ENCODE measurements around the gene SLC27A2.

The SLC27A2 gene

DNA sequence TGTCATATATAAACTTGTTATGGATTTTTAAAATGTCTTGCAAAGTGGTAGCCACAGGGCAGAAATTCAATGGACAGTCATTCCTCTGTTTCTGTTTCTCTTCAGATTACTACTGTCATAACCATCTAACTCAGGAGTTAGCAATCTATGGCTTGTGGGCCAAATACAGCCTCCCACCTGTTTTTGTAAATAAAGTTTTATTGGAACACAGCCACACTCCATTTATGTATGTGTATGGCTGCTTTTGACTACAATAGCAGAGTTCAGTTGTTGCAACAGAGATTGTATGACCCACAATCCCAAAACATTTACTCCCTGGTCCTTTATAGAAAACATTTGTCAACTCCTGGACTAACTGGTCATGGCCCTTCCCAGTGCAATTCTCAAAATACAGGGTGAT, 20.0 kb downstream of the SLC27A2 start:
- TF ChIP-seq, protein P1, sequence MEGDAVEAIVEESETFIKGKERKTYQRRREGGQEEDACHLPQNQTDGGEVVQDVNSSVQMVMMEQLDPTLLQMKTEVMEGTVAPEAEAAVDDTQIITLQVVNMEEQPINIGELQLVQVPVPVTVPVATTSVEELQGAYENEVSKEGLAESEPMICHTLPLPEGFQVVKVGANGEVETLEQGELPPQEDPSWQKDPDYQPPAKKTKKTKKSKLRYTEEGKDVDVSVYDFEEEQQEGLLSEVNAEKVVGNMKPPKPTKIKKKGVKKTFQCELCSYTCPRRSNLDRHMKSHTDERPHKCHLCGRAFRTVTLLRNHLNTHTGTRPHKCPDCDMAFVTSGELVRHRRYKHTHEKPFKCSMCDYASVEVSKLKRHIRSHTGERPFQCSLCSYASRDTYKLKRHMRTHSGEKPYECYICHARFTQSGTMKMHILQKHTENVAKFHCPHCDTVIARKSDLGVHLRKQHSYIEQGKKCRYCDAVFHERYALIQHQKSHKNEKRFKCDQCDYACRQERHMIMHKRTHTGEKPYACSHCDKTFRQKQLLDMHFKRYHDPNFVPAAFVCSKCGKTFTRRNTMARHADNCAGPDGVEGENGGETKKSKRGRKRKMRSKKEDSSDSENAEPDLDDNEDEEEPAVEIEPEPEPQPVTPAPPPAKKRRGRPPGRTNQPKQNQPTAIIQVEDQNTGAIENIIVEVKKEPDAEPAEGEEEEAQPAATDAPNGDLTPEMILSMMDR (IDR thresholded peaks at IDR 0.05; ENCODE audit: low read depth, low read length, missing control alignments): no peak
- DNase-seq (ENCODE audit: low read depth): no peak
- H3K4me3 ChIP-seq (ENCODE audit: low read depth, low read length): no peak overlapping the region
- in situ Hi-C loops (cut with HindIII; ENCODE audit: low sequenced_read_pairs): no loop called here

DNA sequence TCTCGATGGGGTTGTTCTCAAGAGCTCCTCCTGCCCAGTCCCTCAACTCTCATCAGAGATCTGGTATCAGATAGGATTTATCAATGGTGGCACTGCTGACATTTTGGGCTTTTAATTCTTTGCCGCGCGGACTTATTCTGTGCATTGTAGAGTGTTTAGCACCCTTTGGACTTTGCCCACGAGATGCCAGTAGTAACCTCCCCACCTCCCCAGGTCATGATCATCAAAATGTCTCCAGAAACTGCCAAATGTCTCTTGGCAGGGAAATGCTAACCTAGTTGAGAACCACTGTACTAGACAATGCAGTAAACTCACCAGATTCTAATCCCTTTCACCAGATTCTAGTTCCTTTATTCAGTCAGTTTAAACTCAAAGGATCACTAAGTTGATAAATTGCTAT, 24.0 kb downstream of the SLC27A2 start:
- no peak overlapping the region for H3K4me3 ChIP-seq (ENCODE audit: low read depth, low read length)
- no peak for DNase-seq (ENCODE audit: low read depth)
- in situ Hi-C loops (cut with HindIII; ENCODE audit: low sequenced_read_pairs): no loop called here
- TF ChIP-seq, protein P1 (IDR thresholded peaks at IDR 0.05; ENCODE audit: low read depth, low read length, missing control alignments): no peak

DNA sequence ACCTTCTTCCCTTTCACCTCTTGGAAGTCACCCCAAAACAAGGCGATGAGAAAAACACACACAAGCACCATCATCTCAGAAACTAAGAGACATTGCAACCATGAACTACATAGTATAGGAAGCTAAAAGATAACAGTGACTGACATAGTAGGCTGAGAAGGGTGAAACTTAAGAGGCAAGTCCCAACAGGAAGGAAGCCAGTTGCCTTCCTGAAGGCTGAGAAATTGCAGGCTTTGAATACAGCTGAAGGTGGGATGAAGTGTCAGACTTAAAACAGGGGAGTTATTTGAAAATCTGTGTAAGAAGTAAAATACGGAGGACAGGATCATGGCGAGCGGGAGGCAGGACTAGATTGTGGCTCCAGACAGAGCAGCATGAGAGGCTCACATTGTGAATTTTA, 27.8 kb downstream of the SLC27A2 start:
- DNase-seq (ENCODE audit: low read depth): no peak
- in situ Hi-C loops (cut with HindIII; ENCODE audit: low sequenced_read_pairs): no loop called here
- H3K4me3 ChIP-seq (ENCODE audit: low read depth, low read length): no peak overlapping the region
- TF ChIP-seq, protein P1 (IDR thresholded peaks at IDR 0.05; ENCODE audit: low read depth, low read length, missing control alignments): no peak

DNA sequence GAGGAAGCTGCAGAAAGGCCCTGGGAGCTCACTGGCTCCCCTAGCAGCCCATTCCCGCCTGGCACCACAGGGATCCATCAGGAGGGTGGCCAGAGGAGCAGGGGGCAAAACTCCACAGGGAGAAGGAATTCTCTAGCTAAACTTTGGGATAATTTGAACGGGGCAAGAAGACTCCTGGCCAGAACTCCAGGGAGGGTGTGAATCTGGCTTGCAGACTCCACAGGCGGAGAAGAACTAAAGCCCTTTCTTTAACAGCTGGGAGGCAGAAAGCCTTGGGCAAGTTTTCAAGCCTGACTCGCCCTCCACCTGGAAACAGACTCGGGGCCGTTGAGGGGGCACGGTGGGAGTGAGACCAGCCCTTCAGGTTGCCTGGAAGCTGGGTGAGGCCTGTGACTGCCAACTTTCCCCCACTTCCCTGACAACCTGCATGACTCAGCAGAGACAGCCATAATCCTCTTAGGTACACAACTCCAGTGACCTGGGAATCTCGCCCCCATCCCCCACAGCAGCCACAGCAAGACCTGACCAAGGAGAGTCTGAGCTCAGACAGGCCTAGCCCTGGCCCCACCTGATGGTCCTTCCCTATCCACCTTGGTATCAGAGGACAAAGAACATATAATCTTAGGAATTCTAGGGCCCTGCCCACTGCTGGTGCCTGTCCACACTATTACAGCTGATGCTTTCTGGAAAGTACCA, 28.6 kb downstream of the SLC27A2 start:
- no peak for DNase-seq (ENCODE audit: low read depth)
- in situ Hi-C loops (cut with HindIII; ENCODE audit: low sequenced_read_pairs): no loop called here

DNA sequence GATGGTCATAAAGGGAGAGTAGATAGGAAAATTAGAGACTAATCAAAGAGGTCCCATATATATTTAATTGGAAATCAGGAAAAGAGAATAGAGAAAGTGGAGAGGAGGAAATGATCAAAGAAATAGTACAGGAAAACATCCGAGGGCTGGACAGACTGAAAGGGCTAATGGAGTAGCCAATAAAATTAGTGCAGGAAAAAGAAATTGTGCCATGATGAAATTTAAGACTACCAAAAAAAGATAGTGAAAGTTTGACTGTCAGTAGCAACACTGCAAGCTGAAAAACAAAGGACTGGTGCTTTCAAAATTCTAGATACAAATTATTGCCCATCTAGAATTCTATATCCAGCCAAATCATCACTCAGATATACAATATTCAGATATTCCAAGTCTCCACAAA, 36.3 kb downstream of the SLC27A2 start:
- no peak overlapping the region for H3K4me3 ChIP-seq (ENCODE audit: low read depth, low read length)
- no peak for DNase-seq (ENCODE audit: low read depth)
- TF ChIP-seq, protein P1 (IDR thresholded peaks at IDR 0.05; ENCODE audit: low read depth, low read length, missing control alignments): no peak
- in situ Hi-C loops (cut with HindIII; ENCODE audit: low sequenced_read_pairs): loop anchor here (5.0 kb wide), 1 partner anchor 34 kb away; no protein-coding TSS in a partner anchor

More for the DNA sequence above, 28.6 kb downstream of the SLC27A2 start:
- TF ChIP-seq, protein P1 (IDR thresholded peaks at IDR 0.05; ENCODE audit: low read depth, low read length, missing control alignments): peak; percentile 6
- no peak overlapping the region for H3K4me3 ChIP-seq (ENCODE audit: low read depth, low read length)

DNA sequence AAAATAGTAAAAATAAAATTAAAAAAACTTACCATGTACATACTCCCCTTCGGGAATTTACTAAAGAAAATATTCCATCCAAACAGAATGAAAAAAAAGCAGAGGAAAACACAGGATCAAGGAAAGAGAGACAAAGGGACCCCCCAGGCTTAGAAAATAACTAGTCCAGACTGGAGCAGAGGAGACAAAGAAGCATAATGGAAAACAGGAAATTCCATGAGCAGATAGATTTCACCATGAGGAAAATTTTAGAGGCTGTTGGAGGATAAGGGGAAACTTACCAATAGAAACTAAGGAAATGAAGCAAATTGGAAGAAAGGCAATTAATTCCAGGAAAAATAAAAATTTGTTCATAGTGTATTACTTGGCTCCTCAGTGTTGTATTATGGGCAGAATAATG, 36.7 kb downstream of the SLC27A2 start:
- TF ChIP-seq, protein P1 (IDR thresholded peaks at IDR 0.05; ENCODE audit: low read depth, low read length, missing control alignments): no peak
- H3K4me3 ChIP-seq (ENCODE audit: low read depth, low read length): no peak overlapping the region
- in situ Hi-C loops (cut with HindIII; ENCODE audit: low sequenced_read_pairs): loop anchor here (5.0 kb wide), 1 partner anchor 34 kb away; no protein-coding TSS in a partner anchor
- DNase-seq (ENCODE audit: low read depth): no peak

All from astrocyte of the cerebellum (primary cell).